DOHH2 (cell line): ENCODE results near the gene FXYD6.

Experiments used
- CTCF ChIP-seq: fragments of 200-600 bp; sonication (generic); IDR thresholded peaks from one replicate; pipeline ENCODE4 v1.5.1; 2014; ENCODE audit warnings: antibody characterized with exemption, mild to moderate bottlenecking, low read depth, low read length; ENCODE audit not compliant: poor library complexity, severe bottlenecking
- EZH2phosphoT487 ChIP-seq: fragments of 200-600 bp; sonication (generic); IDR thresholded peaks from 2 replicates; pipeline ENCODE4 v1.6.1; 2017; ENCODE audit warnings: borderline replicate concordance, mild to moderate bottlenecking, antibody characterized with exemption, low read length, moderate library complexity, mixed read lengths

- TF ChIP-seq EZH2phosphoT487 (no peak), CTCF (no peak)
Measured at GRCh38 chr11:117871160-117871559, 5.3 kb downstream of the FXYD6 start.
